ENCODE measurements around the gene ABRACL.

Gene ABRACL

DNA sequence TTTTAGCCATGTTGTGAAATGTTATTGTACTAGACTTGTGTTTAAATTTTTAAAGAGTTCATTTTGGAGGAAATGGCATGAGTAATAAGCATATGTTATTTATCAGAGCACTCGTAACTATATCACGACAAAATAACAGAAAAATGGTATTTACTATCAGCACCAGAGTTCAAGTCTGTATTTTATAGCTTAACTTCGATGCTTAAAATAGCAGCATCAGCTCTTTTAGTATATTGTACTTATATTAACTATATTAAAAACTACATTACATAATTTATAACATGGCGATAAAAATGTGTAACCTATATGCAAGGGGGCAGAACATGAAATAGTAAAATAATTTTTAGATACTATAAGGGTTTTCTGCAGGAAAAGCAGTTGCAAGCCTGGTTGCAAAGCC is 52.9 kb downstream of the ABRACL start:
- Histone ChIP-seq H3K9me3 (ENCODE audit: low read length) (no peaks in the 10 kb centered on the region), H2AFZ (ENCODE audit: low read depth, low read length) (no peak overlapping the region), H3K4me3 (ENCODE audit: low read length) (no peak overlapping the region), H3K4me1 (ENCODE audit: insufficient read depth, low read length) (peaks cover 7% of the 10 kb centered on the region), H3K36me3 (ENCODE audit: insufficient read depth, low read length) (no peaks in the 10 kb centered on the region), H3K27me3 (ENCODE audit: insufficient read depth, low read length) (no peaks in the 10 kb centered on the region)

DNA sequence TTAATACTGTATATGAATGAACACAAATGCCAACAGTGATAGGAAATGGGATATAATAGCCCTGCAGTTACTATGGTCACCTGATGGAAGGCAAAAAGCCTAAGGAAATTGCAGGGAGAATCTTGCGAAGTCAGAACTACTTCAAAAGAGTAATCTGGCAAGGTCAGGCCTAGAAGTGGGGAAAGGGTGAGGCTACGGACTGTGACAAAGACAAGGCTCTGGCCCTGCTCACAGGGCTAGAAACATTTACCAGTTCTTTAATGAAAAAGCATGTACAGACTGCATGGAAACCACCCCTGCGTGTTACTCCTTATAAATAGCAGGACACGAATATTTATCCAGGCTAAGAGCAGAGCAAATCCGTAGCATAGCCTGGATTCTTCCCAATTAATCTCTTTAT is 53.8 kb downstream of the ABRACL start:
- Histone ChIP-seq H3K4me3 (ENCODE audit: low read length) (no peak overlapping the region), H3K9me3 (ENCODE audit: low read length) (no peaks in the 10 kb centered on the region), H3K4me1 (ENCODE audit: insufficient read depth, low read length) (peaks cover 7% of the 10 kb centered on the region), H3K36me3 (ENCODE audit: insufficient read depth, low read length) (no peaks in the 10 kb centered on the region), H3K27me3 (ENCODE audit: insufficient read depth, low read length) (no peaks in the 10 kb centered on the region), H2AFZ (ENCODE audit: low read depth, low read length) (no peak overlapping the region)

- Histone ChIP-seq H3K9me3 (ENCODE audit: low read length) (no peaks in the 10 kb centered on the region), H3K4me1 (ENCODE audit: insufficient read depth, low read length) (no peaks in the 10 kb centered on the region), H3K27me3 (ENCODE audit: insufficient read depth, low read length) (no peaks in the 10 kb centered on the region), H3K36me3 (ENCODE audit: insufficient read depth, low read length) (no peaks in the 10 kb centered on the region), H3K4me3 (ENCODE audit: low read length) (no peak overlapping the region), H2AFZ (ENCODE audit: low read depth, low read length) (no peak overlapping the region)
Observed at GRCh38 chr6:139091826-139092225, 63.3 kb downstream of the ABRACL start.

Measured in neuron (in vitro differentiated cells).